AML-193 (cell line): ENCODE data around the gene POLR2E.

ENCODE experiments used
- DNase-seq, 2 experiments: peaks; one replicate each; lab custom pipeline; 2025; lab: John Stamatoyannopoulos, UW

POLR2E gene

DNA sequence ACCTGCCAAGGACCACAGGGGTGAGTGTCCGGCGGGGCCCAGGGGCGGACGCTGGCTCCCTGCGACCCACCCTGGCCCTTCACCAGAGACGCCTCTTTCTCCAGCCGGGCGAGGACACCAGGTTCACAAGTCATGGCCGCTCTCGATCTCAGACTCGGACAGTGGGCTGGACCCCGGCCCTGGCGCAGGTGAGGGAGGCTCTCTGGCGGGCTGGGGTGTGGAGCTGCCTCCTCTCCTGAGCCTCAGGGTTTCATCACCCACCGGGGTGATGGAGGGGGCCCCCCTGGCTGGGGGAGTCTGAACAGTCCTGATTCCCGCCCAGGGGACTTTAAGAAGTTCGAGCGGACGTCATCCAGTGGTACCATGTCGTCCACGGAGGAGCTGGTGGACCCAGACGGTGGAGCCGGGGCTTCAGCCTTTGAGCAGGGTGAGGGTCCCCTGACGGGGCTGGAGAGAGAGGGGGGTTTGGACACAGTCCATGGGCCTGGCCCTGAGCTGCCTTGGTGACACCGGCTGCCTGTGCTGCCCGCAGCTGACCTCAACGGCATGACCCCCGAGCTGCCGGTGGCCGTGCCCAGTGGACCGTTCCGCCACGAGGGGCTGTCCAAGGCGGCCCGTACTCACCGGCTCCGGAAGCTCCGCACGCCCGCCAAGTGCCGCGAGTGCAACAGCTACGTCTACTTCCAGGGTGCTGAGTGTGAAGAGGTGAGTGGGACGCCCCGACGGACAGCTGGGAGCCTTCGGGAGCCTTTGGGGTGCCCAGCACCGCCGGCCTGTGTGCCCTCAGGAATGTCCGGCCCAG is 14.6 kb downstream of the POLR2E start:
- no peak for DNase-seq

DNA sequence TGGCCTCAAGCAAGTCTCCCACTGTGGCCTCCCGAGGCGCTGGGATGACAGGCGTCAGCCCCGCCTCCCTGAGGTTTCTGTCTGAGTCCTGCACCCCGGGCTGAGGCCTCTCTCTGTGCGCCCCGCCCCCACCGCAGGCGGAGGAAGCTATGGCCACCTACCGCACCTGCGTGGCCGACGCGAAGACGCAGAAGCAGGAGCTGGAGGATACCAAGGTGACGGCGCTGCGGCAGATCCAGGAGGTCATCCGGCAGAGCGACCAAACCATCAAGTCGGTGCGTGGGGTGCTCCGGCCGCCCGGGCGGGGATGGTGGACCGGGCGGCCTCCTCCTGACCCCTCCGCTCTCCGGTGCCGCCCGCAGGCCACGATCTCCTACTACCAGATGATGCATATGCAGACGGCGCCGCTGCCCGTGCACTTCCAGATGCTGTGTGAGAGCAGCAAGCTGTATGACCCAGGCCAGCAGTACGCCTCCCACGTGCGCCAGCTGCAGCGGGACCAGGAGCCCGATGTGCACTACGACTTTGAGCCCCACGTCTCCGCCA is 15.5 kb downstream of the POLR2E start:
- no peak for DNase-seq

GRCh38 chr19:1076951-1077350 is 18.2 kb downstream of the POLR2E start:
- DNase-seq, result no peak

GRCh38 chr19:1076046-1076386 is 19.2 kb downstream of the POLR2E start:
- DNase-seq, result no peak

GRCh38 chr19:1074544-1075283 is 20.5 kb downstream of the POLR2E start:
- DNase-seq, result peak; percentile 66 to 85

DNA sequence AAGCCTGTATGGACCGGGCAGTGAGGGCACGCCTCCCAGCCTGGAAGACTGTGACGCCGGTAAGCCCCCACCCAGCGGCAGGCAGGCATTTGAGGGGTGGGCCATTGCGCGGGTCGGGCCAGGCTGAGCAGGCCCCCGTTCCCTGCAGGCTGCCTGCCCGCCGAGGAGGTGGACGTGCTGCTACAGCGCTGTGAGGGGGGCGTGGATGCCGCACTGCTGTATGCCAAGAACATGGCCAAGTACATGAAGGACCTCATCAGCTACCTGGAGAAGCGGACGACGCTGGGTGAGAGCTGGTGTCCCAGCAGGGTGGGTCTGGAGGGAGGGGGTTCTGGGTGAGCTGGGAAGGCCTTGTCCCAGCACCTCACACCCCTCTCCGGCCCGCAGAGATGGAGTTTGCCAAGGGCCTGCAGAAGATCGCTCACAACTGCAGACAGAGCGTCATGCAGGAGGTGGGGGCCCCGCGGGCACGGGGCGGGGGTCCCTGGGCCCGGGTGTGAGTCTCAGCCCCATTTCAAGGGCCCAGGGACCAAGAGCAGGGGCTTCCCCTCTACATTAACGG is 21.1 kb downstream of the POLR2E start:
- DNase-seq, result no peak

DNA sequence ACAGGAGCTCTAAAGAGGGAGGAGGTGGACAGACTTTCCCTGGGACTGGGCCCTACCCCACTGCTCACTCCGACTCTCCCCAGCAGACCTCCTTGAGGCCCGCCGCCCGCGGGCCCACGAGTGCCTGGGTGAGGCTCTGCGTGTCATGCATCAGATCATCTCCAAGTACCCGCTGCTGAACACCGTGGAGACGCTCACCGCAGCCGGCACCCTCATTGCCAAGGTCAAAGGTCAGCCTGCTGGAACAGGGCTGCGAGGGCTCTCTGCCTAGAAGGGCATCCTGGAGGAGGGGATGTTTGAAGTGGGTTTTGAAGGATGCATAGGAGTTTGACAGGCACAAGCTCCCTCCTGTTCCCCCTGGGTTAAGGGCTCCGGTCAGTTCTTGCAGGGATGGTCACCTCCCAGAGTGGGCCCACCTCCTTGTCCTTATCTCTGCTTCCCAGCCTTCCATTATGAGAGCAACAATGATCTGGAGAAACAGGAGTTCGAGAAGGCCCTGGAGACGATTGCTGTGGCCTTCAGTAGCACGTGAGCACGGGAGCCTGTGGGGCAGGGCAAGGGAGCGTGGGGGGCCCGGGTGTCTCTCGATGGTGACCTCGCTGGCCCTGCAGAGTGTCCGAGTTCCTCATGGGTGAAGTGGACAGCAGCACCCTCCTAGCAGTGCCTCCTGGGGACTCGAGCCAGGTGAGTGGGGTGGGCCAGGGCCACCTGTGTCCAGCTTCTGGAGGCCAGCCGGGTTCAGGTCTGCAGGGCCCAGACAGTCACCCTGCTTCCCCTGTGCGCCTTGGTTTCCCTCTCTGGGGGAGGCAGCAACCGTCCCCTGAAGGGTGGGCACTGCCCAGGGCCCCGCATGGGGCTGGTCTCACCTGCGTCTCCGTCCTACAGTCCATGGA is 21.9 kb downstream of the POLR2E start:
- no peak for DNase-seq

DNA sequence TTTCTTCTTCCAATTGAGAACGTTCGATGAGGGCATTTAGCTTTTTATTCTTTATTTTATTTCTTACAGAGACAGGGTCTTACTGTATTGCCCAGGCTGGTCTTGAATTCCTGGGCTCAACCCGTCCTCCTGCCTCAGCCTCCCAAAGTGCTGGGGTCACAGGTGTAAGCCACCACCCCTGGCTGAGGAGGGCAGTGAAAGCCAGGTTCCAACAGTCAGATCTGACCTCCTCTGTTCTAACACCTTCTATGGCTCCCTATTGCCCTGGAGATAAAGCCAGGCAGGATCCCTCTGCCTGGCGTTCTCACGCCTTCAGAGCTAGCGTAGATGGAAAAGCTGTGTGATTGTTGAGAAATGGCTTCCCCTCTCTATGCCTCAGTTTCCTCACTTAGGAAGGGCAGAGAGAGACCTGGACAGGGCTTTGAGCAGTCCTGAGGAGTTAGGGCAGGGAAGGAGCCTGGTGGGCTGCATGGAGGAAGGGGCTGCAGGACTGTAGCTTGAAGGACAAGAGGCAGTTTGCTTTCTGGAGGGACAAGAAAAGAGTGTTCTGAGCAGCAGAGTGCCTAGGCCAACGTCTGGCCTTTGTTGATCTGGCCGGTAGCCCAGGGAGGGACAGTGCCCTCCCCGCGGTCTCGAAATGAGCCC is 22.7 kb downstream of the POLR2E start:
- DNase-seq, result no peak

- no peak for DNase-seq
Measured at GRCh38 chr19:1070931-1071791, 24.0 kb downstream of the POLR2E start.

GRCh38 chr19:1070576-1070930 is 24.6 kb downstream of the POLR2E start:
- DNase-seq, result no peak

DNA sequence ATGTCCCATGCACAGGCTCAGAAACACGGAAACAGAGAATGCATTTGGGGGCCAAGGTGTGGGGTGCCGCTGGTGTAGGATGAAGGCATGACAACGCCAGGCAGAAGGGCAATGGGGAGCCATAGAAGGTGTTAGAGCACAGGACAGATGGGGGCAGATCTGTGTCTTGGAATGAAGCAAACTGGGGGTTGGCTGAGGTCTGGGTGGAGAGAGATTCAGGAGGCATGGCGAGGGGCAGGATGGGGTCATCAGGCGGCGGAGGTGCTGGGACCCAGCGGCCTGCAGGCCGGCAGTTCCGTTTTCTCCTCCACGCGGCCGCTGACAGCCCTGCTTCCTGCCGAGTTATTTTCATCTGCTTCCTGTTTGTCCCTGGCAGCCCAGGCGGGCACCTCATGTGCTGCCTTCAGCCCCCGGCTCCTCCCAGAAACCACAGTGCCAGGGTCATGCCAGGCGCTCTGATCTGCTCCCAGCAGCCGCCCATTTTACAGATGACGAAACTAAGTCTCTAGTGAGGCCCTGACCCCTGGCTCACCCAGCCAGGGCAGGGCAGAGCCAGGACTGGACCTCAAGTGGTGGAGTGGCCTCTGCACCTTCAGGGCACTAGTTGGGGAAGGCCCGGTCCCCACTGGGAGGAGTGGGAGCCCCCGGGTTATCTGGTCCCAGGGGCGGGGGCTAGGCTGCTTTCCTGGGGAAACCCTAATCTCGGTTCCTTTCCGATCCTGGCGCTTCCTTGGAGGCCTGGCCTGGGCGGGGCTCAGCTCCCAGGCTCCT is 26.0 kb downstream of the POLR2E start:
- DNase-seq, result peak; percentile 93 to 96

DNA sequence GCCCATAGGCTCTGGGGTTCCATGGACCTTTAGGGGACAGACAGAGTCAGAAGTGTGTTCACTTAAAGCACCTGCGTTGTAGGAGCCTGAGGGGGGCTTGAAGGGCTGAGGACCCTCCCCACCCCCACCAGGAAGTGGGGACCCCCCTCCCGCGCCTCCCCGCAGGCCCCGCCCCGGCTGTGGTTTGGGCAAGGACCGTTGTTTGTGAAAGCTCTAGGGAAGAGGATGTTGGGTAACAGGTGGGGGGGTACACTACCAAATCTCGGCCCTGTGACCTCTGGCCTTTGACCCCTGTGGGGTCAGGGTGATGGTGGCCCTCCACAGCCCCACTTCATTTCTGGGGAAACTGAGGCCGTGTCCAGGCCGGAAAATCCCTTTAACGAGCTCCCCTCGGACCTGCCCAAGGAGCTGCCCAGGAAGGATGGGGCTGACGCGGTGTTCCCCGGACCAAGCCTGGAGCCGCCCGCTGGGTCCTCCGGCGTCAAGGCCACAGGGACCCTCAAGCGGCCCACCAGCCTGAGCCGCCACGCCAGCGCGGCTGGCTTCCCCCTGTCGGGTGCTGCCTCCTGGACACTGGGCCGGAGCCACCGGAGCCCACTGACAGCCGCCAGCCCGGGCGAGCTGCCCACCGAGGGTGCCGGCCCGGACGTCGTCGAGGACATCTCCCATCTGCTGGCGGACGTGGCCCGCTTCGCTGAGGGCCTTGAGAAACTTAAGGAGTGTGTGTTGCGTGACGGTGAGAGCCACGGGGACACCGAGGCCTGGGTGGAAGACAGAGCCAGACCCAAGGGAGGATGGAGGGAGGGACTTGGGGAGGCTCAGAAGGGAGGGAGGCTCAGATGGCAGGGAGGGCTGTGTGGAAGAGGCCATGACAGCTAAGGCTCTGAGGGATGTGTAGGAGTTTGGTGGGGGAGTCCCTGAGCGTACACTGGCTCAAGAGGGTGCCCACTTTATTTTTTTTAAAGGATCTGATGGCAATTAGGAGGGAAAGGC is 26.9 kb downstream of the POLR2E start:
- DNase-seq, result peak; percentile 46 to 49

DNA sequence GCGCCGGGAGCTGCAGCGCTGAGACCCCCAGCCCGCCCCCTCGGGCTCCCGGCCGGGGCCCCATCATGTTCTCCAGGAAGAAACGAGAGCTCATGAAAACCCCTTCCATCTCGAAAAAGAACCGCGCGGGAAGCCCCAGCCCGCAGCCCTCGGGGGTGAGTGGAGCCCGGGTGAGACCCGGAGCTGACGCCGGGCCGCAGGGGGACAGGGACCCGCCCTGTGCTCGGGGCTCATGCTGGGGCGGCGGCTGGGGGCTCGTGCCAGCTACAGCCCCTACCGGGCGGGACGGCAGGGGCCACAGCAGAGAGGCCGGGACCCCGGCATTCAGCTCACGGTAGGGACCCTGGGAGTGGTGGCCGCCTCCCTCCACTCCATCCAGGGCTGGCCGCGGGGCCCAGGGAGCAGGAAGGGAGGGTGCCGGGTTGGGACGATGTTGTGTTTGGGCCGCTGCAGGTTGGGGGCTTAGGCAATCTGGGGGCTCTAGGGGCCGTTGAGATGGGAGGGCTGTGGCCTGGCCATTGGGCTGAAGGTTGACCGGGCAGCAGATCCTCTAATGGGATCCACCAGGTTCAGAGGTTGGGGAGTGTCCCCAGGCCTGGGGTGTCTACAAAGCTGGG is 27.7 kb downstream of the POLR2E start:
- no peak for DNase-seq

DNA sequence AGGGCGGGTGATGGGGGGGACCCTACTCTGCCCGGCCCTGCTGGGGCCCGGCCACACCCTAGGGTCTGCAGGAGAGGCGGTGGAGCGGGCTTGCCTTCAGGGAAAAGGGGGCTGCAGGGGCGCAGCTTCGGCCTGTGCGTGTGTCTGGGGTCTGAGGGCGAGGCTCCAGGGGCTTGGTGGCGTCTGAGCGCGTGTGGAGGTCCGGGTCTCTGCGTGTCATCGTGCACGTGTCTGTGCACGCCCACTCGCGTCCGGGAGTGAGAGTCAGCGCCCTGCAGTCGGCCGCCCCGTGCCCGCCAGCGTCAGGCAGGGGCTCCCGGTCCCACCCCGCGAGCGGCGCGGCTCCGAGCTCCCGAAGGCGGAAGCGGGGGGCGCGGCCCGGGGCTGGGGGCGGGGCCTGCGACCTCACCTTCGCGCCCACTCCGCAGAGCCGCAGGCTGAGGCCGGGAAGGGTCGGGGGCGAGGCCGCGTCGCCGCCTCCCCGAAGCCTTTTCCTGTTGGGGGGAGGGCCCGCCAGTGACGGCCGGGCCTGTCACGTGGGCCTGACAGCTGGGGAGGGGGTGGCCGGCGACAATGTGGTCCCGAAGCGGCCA is 28.3 kb downstream of the POLR2E start, which contains the start of gene ARHGAP45:
Gene ARHGAP45, plus strand, starts transcription at position 420 of the 593 bp plus-strand sequence. CDS start 239 bp downstream, outside the sequence.
- DNase-seq, result peak; percentile 55 to 64

DNA sequence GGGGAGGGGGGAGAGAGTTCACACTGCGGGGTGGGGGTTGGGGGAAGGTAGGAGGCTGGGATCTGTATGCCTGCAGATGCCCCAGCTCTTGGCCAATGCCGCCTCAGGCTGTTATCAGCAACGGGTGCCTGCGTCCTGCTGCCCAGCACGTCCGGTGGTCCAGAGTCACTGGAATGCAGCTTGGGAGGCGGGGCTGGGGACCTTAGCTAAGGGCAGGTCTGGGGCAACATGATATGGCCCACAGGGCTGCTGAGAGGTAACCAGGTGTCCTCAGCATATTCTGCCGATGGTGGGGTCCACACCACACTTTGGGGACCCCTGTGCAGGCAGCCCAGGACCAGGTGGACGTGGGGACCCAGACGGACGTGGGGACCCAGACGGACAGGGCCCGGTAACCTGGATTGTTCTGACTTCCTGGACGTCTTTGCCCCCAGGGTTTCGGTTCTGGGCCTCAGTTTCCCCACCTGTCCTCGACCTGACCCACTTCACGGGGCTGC is 28.9 kb downstream of the POLR2E start:
- DNase-seq, result no peak

GRCh38 chr19:1065606-1066109 is 29.5 kb downstream of the POLR2E start:
- DNase-seq, result no peak
